RPMI8226 (cell line): ENCODE results near the gene GAL3ST2.
A peak's percentile ranks its signal among the peaks of the same experiment; 100 is the strongest.
"Not testable (repeated sequence)": the region's sequence is repeated elsewhere in the genome, so short reads cannot be mapped to it uniquely, and the experiment has no call there.

Source experiments
- DNase-seq: peaks from one replicate; pipeline ENCODE4 v3.0.0-alpha.2; 2015

Gene GAL3ST2

DNA sequence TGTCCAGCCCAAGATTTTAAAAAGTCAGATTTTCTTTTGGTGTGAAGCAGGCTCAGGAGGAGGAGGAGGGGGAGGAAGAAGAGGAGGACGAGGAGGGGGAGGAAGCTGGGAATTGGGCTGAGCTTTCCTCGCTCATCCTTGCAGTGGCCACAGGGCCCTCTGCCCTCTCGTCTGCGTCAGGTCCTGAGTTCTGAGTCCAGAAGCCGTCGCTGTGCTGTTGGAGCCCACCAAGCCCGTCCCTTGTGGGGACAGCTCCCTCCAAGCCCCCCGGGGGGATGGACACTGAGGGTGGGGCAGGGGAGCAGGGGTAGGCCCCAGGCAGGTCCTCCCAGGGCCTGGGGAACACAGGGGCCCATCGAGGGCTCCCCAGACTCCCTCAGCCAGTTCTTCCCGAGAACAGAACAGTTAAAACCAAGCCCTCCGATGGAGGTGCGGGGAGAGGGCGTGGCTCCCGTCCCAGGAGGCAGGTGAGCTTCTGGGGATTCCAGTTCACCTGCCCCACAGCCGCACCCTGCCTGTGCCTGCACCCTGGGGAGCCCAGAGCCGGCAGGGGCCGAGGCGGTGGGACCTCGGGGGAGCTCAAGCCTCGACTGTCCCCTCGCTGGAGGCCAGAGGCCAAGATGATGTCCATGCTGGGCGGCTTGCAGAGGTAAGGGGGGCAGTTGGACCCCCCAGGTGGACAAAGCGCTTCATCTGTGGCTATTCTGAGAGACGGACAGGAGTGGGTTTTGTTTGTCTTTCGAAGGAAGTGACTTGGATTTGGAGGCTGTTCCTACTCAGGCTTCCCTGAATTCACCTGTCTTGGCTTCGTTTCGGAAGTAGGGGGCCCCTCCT lies at the start of gene GAL3ST2:
TSS of gene GAL3ST2 (plus strand) at position 487 of the 834 bp plus-strand sequence. CDS start at position 621, 134 bp downstream.
- no peak for DNase-seq

DNA sequence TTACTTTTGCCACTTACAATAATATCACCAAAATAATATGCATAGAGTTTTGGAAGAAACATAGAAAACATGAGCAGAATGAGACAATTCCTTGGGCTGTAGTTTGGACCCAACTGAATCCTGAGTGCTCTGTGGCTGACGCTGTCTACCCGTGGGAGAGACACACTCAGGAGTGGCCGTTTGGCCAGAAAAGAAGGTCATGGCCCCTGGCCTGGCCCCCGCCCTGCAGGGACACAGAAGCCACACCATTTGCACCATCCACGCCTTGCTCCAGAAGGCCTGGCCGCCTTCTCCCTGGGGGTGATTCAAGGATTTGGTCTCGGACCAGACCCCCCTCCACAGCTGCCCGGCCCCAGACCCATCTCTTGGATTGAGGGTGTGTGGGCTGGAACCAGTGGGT lies 48.6 kb upstream of the GAL3ST2 start:
- no peak for DNase-seq

GRCh38 chr2:241728627-241729026 lies 48.0 kb upstream of the GAL3ST2 start:
- no peak for DNase-seq

GRCh38 chr2:241729868-241730267 lies 46.8 kb upstream of the GAL3ST2 start:
- no peak for DNase-seq

GRCh38 chr2:241730671-241731293 lies 45.8 kb upstream of the GAL3ST2 start:
- no peak for DNase-seq

- peak; percentile 47 for DNase-seq
Observed at GRCh38 chr2:241732513-241733186, 44.0 kb upstream of the GAL3ST2 start.

DNA sequence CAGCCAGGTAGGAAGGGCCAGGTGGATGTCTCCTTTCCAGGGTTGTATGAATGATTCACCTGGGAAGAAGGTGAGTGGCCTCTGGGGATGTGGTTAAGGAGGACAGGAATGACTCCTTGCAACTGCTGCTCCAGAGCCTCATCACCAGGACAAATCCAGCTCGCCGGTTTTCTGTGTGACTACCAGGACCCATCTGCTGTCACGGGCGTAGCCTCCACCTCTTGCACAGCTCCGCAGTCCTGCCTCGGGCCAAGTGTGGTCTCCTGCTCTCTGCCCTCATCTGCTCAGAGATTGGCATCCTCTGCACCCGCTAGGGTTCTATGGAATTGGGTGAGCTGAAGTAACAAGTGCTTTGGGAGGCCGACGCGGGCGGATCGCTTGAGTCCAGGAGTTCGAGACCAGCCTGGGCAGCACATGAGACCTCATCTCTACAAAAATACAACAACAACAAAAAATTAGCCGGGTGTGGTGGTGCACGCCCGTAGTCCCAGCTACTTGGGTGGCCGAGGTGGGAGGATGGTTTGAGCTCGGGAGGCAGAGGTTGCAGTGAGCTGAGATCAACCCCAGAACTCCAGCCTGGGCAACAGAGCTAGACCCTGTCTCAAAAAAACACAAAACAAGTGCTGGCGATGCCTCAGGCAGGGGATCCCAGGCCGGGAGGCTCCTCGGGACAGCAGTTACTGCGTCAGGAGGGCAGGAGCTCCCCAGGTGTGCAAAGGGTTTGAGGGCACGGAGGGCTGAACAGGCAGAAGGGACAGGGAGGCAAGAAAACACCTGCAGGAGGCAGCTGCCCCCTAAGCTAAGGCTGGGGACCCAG lies 43.0 kb upstream of the GAL3ST2 start:
- DNase-seq, result no peak

DNA sequence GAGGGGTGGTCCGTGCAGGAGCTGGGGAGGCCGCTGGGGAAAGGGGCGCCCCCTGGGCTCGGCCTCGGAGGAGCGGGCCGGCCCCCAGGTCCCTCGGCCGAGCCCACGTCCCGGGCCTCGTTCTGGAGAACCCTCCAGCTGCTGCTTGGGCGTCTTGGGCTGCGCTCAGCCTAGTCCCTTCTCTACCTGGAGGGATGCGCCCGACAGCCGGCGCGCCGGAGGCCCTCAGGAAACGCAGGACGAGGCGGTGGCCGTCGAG lies 42.5 kb upstream of the GAL3ST2 start:
- no peak for DNase-seq

DNA sequence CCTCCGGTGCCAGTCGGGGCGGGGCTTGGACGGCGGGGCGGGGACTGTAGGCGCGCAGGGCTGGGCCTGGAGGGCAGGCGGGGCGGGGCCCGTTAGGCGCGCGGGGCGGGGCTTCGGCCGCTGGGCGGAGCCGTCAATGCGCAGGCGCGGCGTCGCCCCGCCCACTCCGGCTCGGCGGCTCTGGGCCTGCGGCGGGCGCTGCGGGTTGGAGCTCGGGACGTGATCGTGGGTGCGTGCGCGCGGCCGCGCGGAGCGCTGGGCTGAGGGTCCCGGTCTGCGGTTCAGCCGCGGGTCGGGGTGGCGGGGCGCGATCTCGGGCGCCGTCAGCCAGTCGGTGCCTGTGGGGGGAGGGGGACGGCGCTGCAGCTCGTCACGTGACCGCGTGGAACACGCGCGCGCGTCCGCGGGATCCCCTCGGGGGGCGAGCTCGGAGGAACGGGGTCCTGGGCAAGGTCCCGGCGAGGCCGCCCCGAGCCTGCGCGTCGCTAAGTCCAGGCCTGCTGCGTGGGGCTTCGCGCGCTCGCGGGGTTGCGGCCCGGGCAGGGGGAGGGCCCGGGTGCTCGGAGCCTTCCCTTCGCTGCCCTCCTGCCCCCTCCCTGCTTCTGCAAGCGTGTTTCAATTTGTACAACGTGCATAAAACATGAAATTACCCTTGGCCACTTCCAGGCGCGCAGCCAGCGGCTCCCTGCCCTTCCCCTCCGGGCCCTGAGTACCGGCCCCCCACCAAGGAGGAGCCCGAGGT lies 42.0 kb upstream of the GAL3ST2 start, which contains the start of gene D2HGDH:
TSS of gene D2HGDH (plus strand) at position 164 of the 742 bp plus-strand sequence. CDS start 595 bp downstream, outside the sequence.
- peak; percentile 84 for DNase-seq

- DNase-seq, result no peak
Observed at GRCh38 chr2:241736111-241736510, 40.5 kb upstream of the GAL3ST2 start.

DNA sequence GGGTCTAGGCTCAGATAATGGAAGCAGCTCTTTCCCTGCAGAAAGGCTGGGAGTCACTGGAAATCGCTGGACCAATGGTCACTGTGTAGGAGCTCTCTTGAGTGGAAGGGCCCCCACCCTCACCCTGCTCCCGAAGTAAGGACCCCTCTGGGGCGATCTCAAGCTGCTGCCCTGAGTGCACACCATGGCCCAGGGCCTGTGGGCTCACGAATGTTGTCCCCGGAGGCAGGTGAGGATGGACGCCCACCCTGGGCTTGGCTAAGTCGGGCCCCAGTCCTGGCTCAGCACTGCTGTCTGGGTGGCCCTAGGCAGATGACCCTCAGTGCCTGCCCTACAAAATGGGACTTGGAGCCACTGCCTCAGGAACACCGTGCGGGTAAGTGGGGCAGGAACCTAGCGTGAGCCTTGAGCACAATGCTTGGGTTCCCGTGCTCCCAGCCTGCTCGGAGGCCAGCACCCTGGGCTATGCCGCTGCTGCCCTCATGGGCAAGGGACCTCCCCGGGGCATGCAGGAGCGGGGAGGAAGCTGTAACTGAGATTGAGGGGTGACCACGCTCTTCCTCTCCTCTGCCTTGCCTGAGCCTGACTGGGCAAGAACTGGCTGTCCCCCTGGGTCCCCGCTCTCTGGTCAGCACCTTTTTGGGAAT lies 38.5 kb upstream of the GAL3ST2 start:
- DNase-seq, result no peak

- DNase-seq, result no peak
Observed at GRCh38 chr2:241739177-241739576, 37.4 kb upstream of the GAL3ST2 start.

DNA sequence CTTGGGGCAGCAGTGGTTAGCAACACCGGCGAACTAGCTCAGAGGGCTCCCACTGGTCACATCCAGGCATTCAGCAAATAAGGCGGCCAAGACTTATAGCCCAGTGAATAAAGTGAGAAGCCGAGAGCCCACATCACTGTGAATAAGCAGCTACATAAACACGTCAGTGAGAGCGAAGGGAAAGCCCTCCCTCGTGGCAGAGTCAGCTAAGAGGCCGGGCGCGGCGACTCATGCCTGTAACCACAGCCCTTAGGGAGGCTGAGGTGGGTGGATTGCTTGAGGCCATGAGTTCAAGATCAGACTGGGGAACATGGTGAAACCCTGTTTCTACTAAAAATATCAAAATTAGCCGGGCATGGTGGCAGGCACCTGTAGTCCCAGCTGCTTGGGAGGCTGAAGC lies 37.0 kb upstream of the GAL3ST2 start:
- DNase-seq, result no peak

- no peak for DNase-seq
Observed at GRCh38 chr2:241741016-241741415, 35.6 kb upstream of the GAL3ST2 start.

DNA sequence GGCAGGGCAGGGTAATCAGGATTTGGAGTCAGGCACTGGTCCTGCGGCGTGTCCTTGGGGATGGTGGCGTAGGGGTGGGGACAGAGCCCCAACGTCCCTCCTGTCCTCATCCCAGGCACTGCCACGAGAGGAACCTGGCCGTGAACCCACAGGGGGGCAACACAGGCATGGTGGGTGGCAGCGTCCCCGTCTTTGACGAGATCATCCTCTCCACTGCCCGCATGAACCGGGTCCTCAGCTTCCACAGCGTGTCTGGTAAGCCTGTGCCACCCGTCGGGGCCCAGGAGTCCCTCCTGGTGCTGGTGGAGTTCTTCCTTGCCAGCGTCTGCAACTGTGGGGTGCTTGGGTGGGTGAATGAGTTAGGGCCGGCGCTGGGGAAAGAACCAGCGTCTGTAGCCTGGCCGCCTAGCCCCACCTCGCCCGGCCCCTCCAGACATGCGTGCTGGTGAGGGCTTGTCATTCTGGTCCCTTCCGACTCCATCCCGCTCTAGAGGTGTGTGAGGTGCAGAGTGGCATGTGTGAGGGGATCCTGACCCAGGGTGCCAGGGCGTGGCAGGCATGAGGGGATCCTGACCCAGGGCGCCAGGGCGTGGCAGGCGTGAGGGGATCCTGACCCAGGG lies 34.2 kb upstream of the GAL3ST2 start:
- DNase-seq, result no peak

GRCh38 chr2:241743008-241743407 lies 33.6 kb upstream of the GAL3ST2 start:
- DNase-seq, result not testable (repeated sequence)

DNA sequence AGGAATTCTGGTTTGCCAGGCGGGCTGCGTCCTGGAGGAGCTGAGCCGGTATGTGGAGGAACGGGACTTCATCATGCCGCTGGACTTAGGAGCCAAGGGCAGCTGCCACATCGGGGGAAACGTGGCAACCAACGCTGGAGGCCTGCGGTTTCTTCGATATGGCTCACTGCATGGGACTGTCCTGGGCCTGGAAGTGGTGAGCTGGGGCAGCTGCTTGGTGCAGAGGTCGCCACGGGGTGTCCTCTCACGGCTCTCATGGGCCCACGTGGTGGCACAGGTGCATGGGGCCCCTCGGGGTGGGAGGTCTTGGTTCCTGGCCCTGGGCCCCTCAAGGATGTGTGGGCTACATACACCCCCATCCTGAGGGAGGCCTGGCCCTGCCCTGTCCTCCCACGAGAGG lies 33.0 kb upstream of the GAL3ST2 start:
- no peak for DNase-seq

DNA sequence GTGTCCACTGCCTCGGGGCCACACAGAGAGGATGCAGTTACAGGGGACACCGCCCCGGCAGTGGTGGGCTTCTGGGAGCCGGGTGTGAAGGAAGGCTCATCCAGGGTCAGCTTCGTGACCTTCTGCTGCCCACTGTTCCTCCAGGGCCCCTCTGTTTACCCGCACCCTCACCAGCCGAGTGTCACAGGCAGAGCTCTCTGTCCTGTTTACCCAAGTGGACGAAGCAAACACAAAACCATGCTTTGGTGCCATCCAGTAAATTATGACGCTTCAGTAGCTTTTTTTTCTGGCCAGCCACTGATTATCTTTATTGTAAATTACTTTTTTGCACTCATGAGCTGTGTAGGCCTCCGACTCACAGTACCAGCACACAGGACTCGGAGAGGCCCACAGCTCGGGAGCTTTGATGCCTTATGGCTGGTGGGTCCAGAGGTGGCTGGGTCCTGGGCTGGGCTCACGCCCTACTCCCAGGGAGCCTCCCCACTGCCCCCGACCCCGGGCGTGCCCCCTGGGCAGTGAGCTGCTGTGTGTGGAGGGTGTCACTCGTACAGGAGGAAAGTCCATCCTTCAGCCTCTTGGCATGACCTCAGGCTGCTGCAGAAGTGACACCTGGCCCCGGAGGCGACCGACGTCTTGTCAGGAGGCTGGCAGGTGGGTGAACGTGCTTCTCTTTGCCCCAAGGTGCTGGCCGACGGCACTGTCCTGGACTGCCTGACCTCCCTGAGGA lies 32.4 kb upstream of the GAL3ST2 start:
- no peak for DNase-seq

DNA sequence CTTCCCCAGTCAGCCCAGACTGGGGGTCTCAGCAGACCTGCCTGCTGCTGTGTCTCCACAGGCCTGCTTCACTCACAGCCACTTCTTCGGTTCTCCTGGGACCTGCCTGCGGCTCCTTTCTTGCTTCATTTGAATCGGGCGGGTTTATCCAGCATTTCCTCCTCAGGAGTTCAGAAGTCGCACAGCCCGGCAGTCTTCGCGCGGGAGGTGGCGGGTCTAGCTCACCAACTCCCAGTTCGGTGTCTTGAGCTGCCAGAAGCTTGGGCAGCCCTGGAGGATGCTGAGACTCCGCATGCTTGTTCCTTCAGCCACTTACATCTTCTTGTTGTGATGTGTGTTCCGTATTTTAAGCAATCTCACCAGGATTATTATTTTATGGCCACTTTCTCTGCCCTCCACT lies 31.3 kb upstream of the GAL3ST2 start:
- DNase-seq, result no peak

- no peak for DNase-seq
Observed at GRCh38 chr2:241746084-241746483, 30.5 kb upstream of the GAL3ST2 start.
